NB4 (cell line): Measurements from ENCODE around the gene FLNC.

Experiments used
- MYC ChIP-seq: IDR thresholded peaks from 2 replicates; pipeline ENCODE4 v1.6.1; 2011; ENCODE audit warnings: low read depth, low read length
- POLR2A ChIP-seq: IDR thresholded peaks from 2 replicates; pipeline ENCODE4 v1.6.1; 2011; ENCODE audit warnings: mild to moderate bottlenecking; ENCODE audit not compliant: insufficient read length; ENCODE audit errors: extremely low read depth
- TF ChIP-seq, protein P1 (sequence below): IDR thresholded peaks from 2 replicates; pipeline ENCODE4 v1.6.1; 2011; ENCODE audit warnings: low read depth, low read length
- TF ChIP-seq, protein P2 (sequence below): IDR thresholded peaks from one replicate; pipeline ENCODE4 v1.5.1; 2012; ENCODE audit warnings: low read depth, low read length

- no peak for TF ChIP-seq MYC
- TF ChIP-seq POLR2A = no peak
- TF ChIP-seq, protein P1, sequence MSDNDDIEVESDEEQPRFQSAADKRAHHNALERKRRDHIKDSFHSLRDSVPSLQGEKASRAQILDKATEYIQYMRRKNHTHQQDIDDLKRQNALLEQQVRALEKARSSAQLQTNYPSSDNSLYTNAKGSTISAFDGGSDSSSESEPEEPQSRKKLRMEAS = no peak
- TF ChIP-seq, protein P2, sequence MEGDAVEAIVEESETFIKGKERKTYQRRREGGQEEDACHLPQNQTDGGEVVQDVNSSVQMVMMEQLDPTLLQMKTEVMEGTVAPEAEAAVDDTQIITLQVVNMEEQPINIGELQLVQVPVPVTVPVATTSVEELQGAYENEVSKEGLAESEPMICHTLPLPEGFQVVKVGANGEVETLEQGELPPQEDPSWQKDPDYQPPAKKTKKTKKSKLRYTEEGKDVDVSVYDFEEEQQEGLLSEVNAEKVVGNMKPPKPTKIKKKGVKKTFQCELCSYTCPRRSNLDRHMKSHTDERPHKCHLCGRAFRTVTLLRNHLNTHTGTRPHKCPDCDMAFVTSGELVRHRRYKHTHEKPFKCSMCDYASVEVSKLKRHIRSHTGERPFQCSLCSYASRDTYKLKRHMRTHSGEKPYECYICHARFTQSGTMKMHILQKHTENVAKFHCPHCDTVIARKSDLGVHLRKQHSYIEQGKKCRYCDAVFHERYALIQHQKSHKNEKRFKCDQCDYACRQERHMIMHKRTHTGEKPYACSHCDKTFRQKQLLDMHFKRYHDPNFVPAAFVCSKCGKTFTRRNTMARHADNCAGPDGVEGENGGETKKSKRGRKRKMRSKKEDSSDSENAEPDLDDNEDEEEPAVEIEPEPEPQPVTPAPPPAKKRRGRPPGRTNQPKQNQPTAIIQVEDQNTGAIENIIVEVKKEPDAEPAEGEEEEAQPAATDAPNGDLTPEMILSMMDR = no peak
Measured at GRCh38 chr7:128835231-128835751, 5.1 kb downstream of the FLNC start.
